PFSK-1 (cell line): ENCODE measurements around the gene ZNF581.

ENCODE experiments used
- FOXP2 ChIP-seq: optimal IDR thresholded peaks from 2 replicates; pipeline ENCODE3; 2011; ENCODE audit warnings: borderline replicate concordance, control low read depth, inconsistent platforms; ENCODE audit not compliant: insufficient read depth; ENCODE audit errors: extremely low read length, extremely low read depth
- POLR2AphosphoS5 ChIP-seq: IDR thresholded peaks from 2 replicates; pipeline ENCODE4 v1.6.1; 2012; ENCODE audit warnings: low read depth, mild to moderate bottlenecking, control low read depth, low read length, moderate library complexity
- REST ChIP-seq, 2 experiments: IDR thresholded peaks; 2 replicates each; pipeline versions ENCODE4 v1.6.1 to v1.8.0; 2011 to 2012; ENCODE audit warnings: low read depth in 2 of 2, low read length in 2 of 2, control low read depth in 1 of 2, inconsistent platforms in 1 of 2, mild to moderate bottlenecking in 1 of 2, moderate library complexity in 1 of 2; ENCODE audit not compliant: insufficient read depth in 1 of 2
- SIN3A ChIP-seq: IDR thresholded peaks from 2 replicates; pipeline ENCODE4 v1.6.1; 2012; ENCODE audit warnings: mild to moderate bottlenecking, low read length, moderate library complexity, borderline replicate concordance; ENCODE audit not compliant: insufficient read depth
- TAF1 ChIP-seq: IDR thresholded peaks from 2 replicates; pipeline ENCODE4 v1.6.1; 2012; ENCODE audit warnings: low read length, control low read depth, borderline replicate concordance; ENCODE audit not compliant: insufficient read depth

GRCh38 chr19:55642153-55643002 is 1.1 kb upstream of the ZNF581 start:
- peak; percentile 51; the same call in 1 of the 2 replicates for TF ChIP-seq POLR2AphosphoS5
- TF ChIP-seq REST (IDR thresholded peaks at IDR 0.05; ENCODE audit: insufficient read depth in 1 of 2, low read depth in 2 of 2, low read length in 2 of 2), result no peak
- TF ChIP-seq TAF1, result no peak
- TF ChIP-seq SIN3A, result 0 out of 2 replicates have a peak, but pooled peaks have one; percentile 35
- no peak for TF ChIP-seq FOXP2
